ENCODE data around the gene F11R. TPM values are rescaled to one million over a fixed set of nuclear protein-coding genes. Genes with fewer than 3 reads are reported as not detected.

F11R gene
- total and polyA plus RNA-seq, 2 of the 13 experiments (the other 11 are each of a cell fraction or from before 2014, with no cell fraction given): 95.8 to 105 TPM

DNA sequence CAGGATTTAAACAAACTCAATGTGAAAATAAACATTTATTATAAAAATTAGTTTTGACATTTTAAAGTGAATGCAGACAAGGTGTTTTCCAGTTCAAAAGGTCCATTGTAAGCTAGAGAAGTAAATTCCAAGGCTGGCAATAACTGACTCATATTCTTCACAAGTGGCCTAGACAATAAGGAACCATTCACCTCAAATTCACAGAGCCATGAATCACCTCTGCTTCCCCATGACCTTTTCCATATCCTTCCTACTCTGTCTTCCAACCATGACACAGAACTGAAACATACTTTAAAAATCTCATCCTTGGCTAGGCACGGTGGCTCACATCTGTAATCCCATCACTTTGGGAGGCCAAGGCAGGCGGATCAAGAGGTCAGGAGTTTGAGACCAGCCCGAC, 24.8 kb downstream of the F11R start:
- in situ Hi-C loops (cut with HindIII; ENCODE audit: extremely low pct_ligation_motif_present, low pct_unique_long_range_greater_than_20kb): loop anchor here (10.0 kb wide), 1 partner anchor 99 kb away; the partner anchor contains the start of gene KLHDC9
- intact Hi-C loops (cut with micrococcal nuclease; ENCODE audit: unreplicated experiment): loop anchor here (2.0 to 10.0 kb wide), 3 partner anchors 49 to 139 kb away; partner anchors contain the start of genes DEDD and USF1
- H4K20me1 ChIP-seq (ENCODE audit: insufficient read depth, low read length): no peaks in the 10 kb centered on the region
- no peak overlapping the region for H3K9ac ChIP-seq (ENCODE audit: insufficient read depth, low read depth, low read length)
- TF ChIP-seq, protein P1, sequence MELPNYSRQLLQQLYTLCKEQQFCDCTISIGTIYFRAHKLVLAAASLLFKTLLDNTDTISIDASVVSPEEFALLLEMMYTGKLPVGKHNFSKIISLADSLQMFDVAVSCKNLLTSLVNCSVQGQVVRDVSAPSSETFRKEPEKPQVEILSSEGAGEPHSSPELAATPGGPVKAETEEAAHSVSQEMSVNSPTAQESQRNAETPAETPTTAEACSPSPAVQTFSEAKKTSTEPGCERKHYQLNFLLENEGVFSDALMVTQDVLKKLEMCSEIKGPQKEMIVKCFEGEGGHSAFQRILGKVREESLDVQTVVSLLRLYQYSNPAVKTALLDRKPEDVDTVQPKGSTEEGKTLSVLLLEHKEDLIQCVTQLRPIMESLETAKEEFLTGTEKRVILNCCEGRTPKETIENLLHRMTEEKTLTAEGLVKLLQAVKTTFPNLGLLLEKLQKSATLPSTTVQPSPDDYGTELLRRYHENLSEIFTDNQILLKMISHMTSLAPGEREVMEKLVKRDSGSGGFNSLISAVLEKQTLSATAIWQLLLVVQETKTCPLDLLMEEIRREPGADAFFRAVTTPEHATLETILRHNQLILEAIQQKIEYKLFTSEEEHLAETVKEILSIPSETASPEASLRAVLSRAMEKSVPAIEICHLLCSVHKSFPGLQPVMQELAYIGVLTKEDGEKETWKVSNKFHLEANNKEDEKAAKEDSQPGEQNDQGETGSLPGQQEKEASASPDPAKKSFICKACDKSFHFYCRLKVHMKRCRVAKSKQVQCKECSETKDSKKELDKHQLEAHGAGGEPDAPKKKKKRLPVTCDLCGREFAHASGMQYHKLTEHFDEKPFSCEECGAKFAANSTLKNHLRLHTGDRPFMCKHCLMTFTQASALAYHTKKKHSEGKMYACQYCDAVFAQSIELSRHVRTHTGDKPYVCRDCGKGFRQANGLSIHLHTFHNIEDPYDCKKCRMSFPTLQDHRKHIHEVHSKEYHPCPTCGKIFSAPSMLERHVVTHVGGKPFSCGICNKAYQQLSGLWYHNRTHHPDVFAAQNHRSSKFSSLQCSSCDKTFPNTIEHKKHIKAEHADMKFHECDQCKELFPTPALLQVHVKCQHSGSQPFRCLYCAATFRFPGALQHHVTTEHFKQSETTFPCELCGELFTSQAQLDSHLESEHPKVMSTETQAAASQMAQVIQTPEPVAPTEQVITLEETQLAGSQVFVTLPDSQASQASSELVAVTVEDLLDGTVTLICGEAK (IDR thresholded peaks at IDR 0.05): no peak
- TF ChIP-seq, protein P1 (CRISPR knock-in tag; IDR thresholded peaks at IDR 0.05): no peak
- TF ChIP-seq ZNF777 (CRISPR knock-in tag; IDR thresholded peaks at IDR 0.05) (no peak), POGZ (CRISPR knock-in tag; IDR thresholded peaks at IDR 0.05) (no peak), ZNF660 (CRISPR knock-in tag; IDR thresholded peaks at IDR 0.05; ENCODE audit: borderline replicate concordance, low read depth) (no peak), PTBP1 (IDR thresholded peaks at IDR 0.05; ENCODE audit: low read depth, low read length, poor library complexity, severe bottlenecking) (no peak), SOX6 (IDR thresholded peaks at IDR 0.05) (no peak), SOX6 (CRISPR knock-in tag; IDR thresholded peaks at IDR 0.05) (no peak), ZNF256 (CRISPR knock-in tag; conservative IDR thresholded peaks at IDR 0.05) (no peak), PPARG (CRISPR knock-in tag; conservative IDR thresholded peaks at IDR 0.05) (no peak), IKZF4 (CRISPR knock-in tag; IDR thresholded peaks at IDR 0.05; ENCODE audit: borderline replicate concordance, low read depth, not compliant biosample characterization) (no peak)
- ChIA-PET CTCF (ENCODE audit: low intra/inter-chr PET ratio, low total read pairs) (interaction anchor here (0.9 to 1.9 kb wide), 2 partner anchors 25 to 76 kb away, joined by 4 to 6 read pairs; partner anchors contain the start of gene F11R), POLR2A (no interaction called here)
- no TSS peak for BruUV-seq (replicated peaks)
- 92% methylated on average over 3 of the region's 3 CpGs for WGBS (ENCODE audit: low lambda C conversion rate)
- H3K27me3 ChIP-seq (ENCODE audit: control insufficient read depth in 1 of 2, insufficient read depth in 2 of 2, low read length in 2 of 2): no peaks in the 10 kb centered on the region
- DNase-seq (ENCODE audit: low spot score): no peak
- no peak for FAIRE-seq
- H3K4me3 ChIP-seq (replicated peaks in 1 of 3; ENCODE audit: insufficient read depth in 1 of 3, low read depth in 2 of 3, low read length in 3 of 3): no peak overlapping the region
- no peak overlapping the region for H3K4me2 ChIP-seq (ENCODE audit: low read depth, low read length)
- no peak overlapping the region for H3K27ac ChIP-seq (ENCODE audit: extremely low read length, insufficient read depth, low read length)
- H3K4me1 ChIP-seq (ENCODE audit: insufficient read depth, low read length): peaks cover 11% of the 10 kb centered on the region
- H3K36me3 ChIP-seq (replicated peaks in 1 of 2; ENCODE audit: control insufficient read depth in 1 of 2, insufficient read depth in 2 of 2, low read length in 2 of 2): peaks cover 21 to 31% of the 10 kb centered on the region in 2 experiments; a peak in 4 of 5 replicates
- H2AFZ ChIP-seq (ENCODE audit: low read length): no peak overlapping the region
- no peaks in the 10 kb centered on the region for H3K79me2 ChIP-seq (ENCODE audit: insufficient read depth, low read length)
- ATAC-seq: no peak
- H3K9me3 ChIP-seq (ENCODE audit: low read length): no peaks in the 10 kb centered on the region

Data from HepG2 (cell line).